SK-N-DZ (cell line): ENCODE results near the gene DEFB132.

ENCODE experiments used
- DNase-seq: peaks from one replicate; pipeline ENCODE4 v3.0.0-alpha.2; 2015; ENCODE audit warnings: low spot score

DEFB132 gene

GRCh38 chr20:263701-264100 is 6.2 kb downstream of the DEFB132 start:
- no peak for DNase-seq

GRCh38 chr20:266596-267562 is 9.4 kb downstream of the DEFB132 start:
- peak; percentile 92 for DNase-seq

GRCh38 chr20:270517-270916 is 13.0 kb downstream of the DEFB132 start:
- DNase-seq, result no peak

- no peak for DNase-seq
Observed at GRCh38 chr20:271069-271468, 13.5 kb downstream of the DEFB132 start.

GRCh38 chr20:271528-271927 is 14.0 kb downstream of the DEFB132 start:
- DNase-seq, result no peak

- DNase-seq, result no peak
Observed at GRCh38 chr20:272718-273117, 15.2 kb downstream of the DEFB132 start.

- DNase-seq, result no peak
Observed at GRCh38 chr20:273884-274283, 16.4 kb downstream of the DEFB132 start.

GRCh38 chr20:275791-276190 is 18.3 kb downstream of the DEFB132 start:
- DNase-seq, result no peak

- DNase-seq, result no peak
Observed at GRCh38 chr20:276620-277495, 19.3 kb downstream of the DEFB132 start.

- DNase-seq, result no peak
Observed at GRCh38 chr20:277496-277781, 19.9 kb downstream of the DEFB132 start.

- no peak for DNase-seq
Observed at GRCh38 chr20:278181-278580, 20.7 kb downstream of the DEFB132 start.

- DNase-seq, result no peak
Observed at GRCh38 chr20:278607-279571, 21.4 kb downstream of the DEFB132 start.

GRCh38 chr20:284172-284571 is 26.6 kb downstream of the DEFB132 start:
- no peak for DNase-seq

GRCh38 chr20:286508-286907 is 29.0 kb downstream of the DEFB132 start:
- DNase-seq, result no peak

- DNase-seq, result no peak
Observed at GRCh38 chr20:288956-289692, 31.6 kb downstream of the DEFB132 start.

GRCh38 chr20:289693-290083 is 32.2 kb downstream of the DEFB132 start:
- DNase-seq, result no peak

GRCh38 chr20:290084-290831 is 32.7 kb downstream of the DEFB132 start, which contains the start of gene C20orf96:
Gene C20orf96 (minus strand): TSS chr20:290750. CDS start chr20:290610, 140 bp downstream.
- peak; percentile 94 for DNase-seq

GRCh38 chr20:294602-295001 is 37.1 kb downstream of the DEFB132 start:
- DNase-seq, result no peak

- no peak for DNase-seq
Observed at GRCh38 chr20:295804-296203, 38.3 kb downstream of the DEFB132 start.
